Hepatocyte (in vitro differentiated cells): ENCODE data around the gene TRPM2.

Source experiments
- CTCF ChIP-seq: fragments of 200-600 bp; sonication (generic); IDR thresholded peaks from 2 replicates; pipeline ENCODE4 v1.5.1; 2016; ENCODE audit warnings: antibody characterized with exemption, mild to moderate bottlenecking; ENCODE audit not compliant: poor library complexity
- EZH2phosphoT487 ChIP-seq: fragments of 200-600 bp; sonication (generic); IDR thresholded peaks from one replicate; pipeline ENCODE4 v1.6.1; 2018; ENCODE audit warnings: antibody characterized with exemption, mild to moderate bottlenecking, low read depth, moderate library complexity; ENCODE audit not compliant: unreplicated experiment, severe bottlenecking

GRCh38 chr21:44485254-44485793 lies 131.9 kb downstream of the TRPM2 start:
- TF ChIP-seq CTCF (peak; percentile 43), EZH2phosphoT487 (no peak)
